NCI-H2171 treated with DMSO at 0.1 percent for 48 hours (cell line): ENCODE data around the gene MMRN1.

ENCODE experiments used
- DNase-seq: peaks from one replicate; lab custom pipeline; 2025; lab: John Stamatoyannopoulos, UW

The MMRN1 gene

GRCh38 chr4:89914609-89915550, 20.2 kb downstream of the MMRN1 start:
- peak; percentile 48 for DNase-seq

- DNase-seq: peak; percentile 5
Observed at GRCh38 chr4:89915937-89916336, 21.3 kb downstream of the MMRN1 start.

- no peak for DNase-seq
Observed at GRCh38 chr4:89922848-89923416, 28.3 kb downstream of the MMRN1 start.

GRCh38 chr4:89928838-89929237, 34.2 kb downstream of the MMRN1 start:
- no peak for DNase-seq

- DNase-seq: no peak
Observed at GRCh38 chr4:89929425-89930159, 34.9 kb downstream of the MMRN1 start.

- DNase-seq: peak; percentile 43
Observed at GRCh38 chr4:89939546-89939945, 44.9 kb downstream of the MMRN1 start.

GRCh38 chr4:89939994-89940393, 45.3 kb downstream of the MMRN1 start:
- peak; percentile 32 for DNase-seq

GRCh38 chr4:89942811-89943210, 48.2 kb downstream of the MMRN1 start:
- DNase-seq: no peak

GRCh38 chr4:89949782-89950387, 55.2 kb downstream of the MMRN1 start:
- peak; percentile 8 for DNase-seq

GRCh38 chr4:89952458-89952857, 57.8 kb downstream of the MMRN1 start:
- DNase-seq: no peak

- no peak for DNase-seq
Observed at GRCh38 chr4:89954906-89955695, 60.4 kb downstream of the MMRN1 start.

GRCh38 chr4:89957046-89957926, 62.6 kb downstream of the MMRN1 start:
- DNase-seq: no peak

- no peak for DNase-seq
Observed at GRCh38 chr4:89981789-89982334, 87.2 kb downstream of the MMRN1 start.

- DNase-seq: no peak
Observed at GRCh38 chr4:89988268-89988667, 93.6 kb downstream of the MMRN1 start.

- no peak for DNase-seq
Observed at GRCh38 chr4:89992744-89993143, 98.1 kb downstream of the MMRN1 start.

- DNase-seq: no peak
Observed at GRCh38 chr4:89994176-89994873, 99.7 kb downstream of the MMRN1 start.

GRCh38 chr4:89995006-89995405, 100.4 kb downstream of the MMRN1 start:
- DNase-seq: no peak

GRCh38 chr4:89995814-89996213, 101.2 kb downstream of the MMRN1 start:
- no peak for DNase-seq

GRCh38 chr4:89997171-89997704, 102.6 kb downstream of the MMRN1 start:
- DNase-seq: no peak
